BE2C (cell line): ENCODE data around the gene NSMCE1.
"Not testable (repeated sequence)": the region's sequence is repeated elsewhere in the genome, so short reads cannot be mapped to it uniquely, and the experiment has no call there.

ENCODE experiments used
- DNase-seq: peaks from one replicate; pipeline ENCODE4 v3.0.0-alpha.2; 2020
- H3K27me3 ChIP-seq: fragments of 250-450 bp; sonication (Bioruptor Pico); 2 replicates; pipeline ENCODE4 v1.5.1; 2020; ENCODE audit warnings: mild to moderate bottlenecking
- H3K36me3 ChIP-seq: fragments of 250-450 bp; sonication (Bioruptor Pico); 2 replicates; pipeline ENCODE4 v1.5.1; 2020; ENCODE audit warnings: mild to moderate bottlenecking
- H3K4me1 ChIP-seq: fragments of 250-450 bp; sonication (Bioruptor Pico); 2 replicates; pipeline ENCODE4 v1.5.1; 2020
- H3K4me3 ChIP-seq: 2 replicates; pipeline ENCODE4 v1.5.1; 2011; ENCODE audit warnings: low read depth, low read length
- H3K9me3 ChIP-seq: fragments of 250-450 bp; sonication (Bioruptor Pico); 2 replicates; pipeline ENCODE4 v1.5.1; 2020
- TF ChIP-seq, protein P1 (sequence below): IDR thresholded peaks from 2 replicates; pipeline ENCODE4 v1.5.1; 2012; ENCODE audit warnings: mild to moderate bottlenecking, low read depth, low read length

The NSMCE1 gene

DNA sequence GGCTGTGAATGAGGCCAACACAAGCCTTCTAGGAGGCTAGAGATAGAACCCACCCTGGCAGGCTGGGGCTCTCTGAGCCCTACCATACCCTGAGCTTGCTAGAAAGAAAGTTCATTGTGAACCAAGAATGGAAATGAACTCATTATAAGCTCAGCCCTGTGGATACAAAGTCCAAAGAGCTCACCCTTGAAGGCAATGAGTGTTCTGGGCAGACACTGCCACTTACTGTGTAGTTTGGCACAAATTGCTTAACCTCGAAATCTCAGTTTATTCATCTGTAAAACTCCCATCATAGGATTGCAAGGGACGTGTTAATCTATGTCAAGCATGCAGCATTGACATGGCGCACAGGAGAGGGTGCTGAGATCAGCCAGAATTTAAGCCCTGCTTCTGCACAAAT is 59.8 kb downstream of the NSMCE1 start:
- Histone ChIP-seq H3K4me1 (no peaks in the 10 kb centered on the region; the same call in 1 of the 2 replicates), H3K36me3 (peaks cover 6% of the 10 kb centered on the region), H3K9me3 (no peaks in the 10 kb centered on the region), H3K27me3 (no peaks in the 10 kb centered on the region), H3K4me3 (no peak overlapping the region)
- TF ChIP-seq, protein P1, sequence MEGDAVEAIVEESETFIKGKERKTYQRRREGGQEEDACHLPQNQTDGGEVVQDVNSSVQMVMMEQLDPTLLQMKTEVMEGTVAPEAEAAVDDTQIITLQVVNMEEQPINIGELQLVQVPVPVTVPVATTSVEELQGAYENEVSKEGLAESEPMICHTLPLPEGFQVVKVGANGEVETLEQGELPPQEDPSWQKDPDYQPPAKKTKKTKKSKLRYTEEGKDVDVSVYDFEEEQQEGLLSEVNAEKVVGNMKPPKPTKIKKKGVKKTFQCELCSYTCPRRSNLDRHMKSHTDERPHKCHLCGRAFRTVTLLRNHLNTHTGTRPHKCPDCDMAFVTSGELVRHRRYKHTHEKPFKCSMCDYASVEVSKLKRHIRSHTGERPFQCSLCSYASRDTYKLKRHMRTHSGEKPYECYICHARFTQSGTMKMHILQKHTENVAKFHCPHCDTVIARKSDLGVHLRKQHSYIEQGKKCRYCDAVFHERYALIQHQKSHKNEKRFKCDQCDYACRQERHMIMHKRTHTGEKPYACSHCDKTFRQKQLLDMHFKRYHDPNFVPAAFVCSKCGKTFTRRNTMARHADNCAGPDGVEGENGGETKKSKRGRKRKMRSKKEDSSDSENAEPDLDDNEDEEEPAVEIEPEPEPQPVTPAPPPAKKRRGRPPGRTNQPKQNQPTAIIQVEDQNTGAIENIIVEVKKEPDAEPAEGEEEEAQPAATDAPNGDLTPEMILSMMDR = no peak
- DNase-seq = no peak

DNA sequence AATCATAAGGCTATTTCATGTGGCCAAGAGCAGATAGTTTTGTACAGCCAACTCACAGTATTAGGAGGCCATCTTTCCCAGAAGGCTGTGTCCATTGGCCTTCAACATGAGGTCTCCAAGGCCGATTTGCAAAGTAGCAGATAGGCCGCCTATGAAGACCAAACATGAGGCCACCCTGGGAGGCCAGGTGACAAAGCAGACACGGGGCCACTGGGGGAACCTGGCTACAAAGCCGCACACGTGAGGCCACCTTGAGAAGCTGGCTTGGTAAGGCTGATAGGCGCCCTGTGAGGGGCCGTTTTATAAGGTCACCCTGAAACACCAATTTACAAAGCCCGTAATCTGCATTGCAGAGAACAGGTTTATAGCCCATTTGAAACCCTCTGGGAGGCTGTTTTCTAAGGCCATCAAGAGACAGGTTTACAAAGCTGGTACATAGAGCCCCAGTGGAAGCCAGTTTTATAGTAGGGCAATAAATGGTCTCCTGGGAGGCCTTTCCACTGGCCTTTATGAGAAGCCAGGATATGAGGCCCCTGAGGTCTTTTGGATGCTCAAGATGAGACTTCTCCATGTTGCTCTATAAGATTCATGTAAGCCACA is 60.4 kb downstream of the NSMCE1 start:
- no peak for DNase-seq
- H3K9me3 ChIP-seq = no peaks in the 10 kb centered on the region
- no peaks in the 10 kb centered on the region; the same call in 1 of the 2 replicates for H3K4me1 ChIP-seq
- TF ChIP-seq, protein P1 = no peak
- H3K36me3 ChIP-seq = peaks cover 6% of the 10 kb centered on the region
- no peaks in the 10 kb centered on the region for H3K27me3 ChIP-seq
- H3K4me3 ChIP-seq = no peak overlapping the region

DNA sequence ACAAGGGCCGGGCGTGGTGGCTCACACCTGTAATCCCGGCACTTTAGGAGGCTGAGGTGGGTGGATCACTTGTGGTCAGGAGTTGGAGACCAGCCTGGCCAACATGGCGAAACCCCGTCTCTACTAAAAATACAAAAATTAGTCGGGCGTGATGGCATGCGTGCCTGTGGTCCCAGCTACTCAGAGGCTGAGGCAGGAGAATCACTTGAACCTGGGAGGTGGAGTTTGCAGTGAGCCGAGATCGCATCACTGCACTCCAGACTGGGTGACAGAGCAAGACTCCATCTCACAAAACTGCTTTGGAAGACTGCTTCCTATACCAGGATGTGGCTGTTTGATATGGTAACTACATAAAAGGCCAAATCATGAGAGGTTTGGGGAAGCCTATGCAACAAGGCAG is 61.5 kb downstream of the NSMCE1 start:
- not testable (repeated sequence) for H3K4me1 ChIP-seq, H3K36me3 ChIP-seq, H3K9me3 ChIP-seq, H3K27me3 ChIP-seq, DNase-seq, H3K4me3 ChIP-seq

DNA sequence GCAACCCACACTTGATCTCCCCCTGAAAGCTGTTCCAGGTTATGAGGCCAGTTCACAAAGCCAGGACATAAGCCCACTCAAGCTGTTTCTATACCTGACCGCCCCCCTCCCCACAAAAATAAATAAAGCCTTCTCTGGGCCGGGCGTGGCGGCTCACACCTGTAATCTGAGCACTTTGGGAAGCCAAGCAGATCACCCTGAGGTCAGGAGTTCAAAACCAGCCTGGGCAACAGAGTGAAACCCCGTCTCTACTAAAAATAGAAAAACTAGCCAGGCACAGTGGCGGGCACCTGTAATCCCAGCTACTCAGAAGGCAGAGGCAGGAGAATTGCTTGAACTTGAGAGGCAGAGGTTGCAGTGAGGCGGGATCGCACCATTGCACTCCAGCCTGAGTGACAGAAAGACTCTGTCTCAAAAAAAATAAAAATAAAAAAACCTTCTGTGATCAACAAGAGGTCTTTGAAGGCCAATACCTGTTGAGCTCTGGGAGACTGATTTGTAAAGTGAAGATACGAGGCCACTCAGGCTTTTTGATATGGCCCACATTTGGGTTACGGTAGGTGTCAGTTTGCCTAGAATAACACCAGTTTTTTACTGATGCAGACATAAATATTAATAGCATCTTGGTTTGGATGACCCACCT is 63.0 kb downstream of the NSMCE1 start:
- Histone ChIP-seq H3K27me3 (no peaks in the 10 kb centered on the region), H3K36me3 (peaks cover 5% of the 10 kb centered on the region), H3K4me3 (no peak overlapping the region), H3K9me3 (no peaks in the 10 kb centered on the region), H3K4me1 (no peaks in the 10 kb centered on the region; the same call in 1 of the 2 replicates)
- no peak for DNase-seq
- TF ChIP-seq, protein P1 = no peak

DNA sequence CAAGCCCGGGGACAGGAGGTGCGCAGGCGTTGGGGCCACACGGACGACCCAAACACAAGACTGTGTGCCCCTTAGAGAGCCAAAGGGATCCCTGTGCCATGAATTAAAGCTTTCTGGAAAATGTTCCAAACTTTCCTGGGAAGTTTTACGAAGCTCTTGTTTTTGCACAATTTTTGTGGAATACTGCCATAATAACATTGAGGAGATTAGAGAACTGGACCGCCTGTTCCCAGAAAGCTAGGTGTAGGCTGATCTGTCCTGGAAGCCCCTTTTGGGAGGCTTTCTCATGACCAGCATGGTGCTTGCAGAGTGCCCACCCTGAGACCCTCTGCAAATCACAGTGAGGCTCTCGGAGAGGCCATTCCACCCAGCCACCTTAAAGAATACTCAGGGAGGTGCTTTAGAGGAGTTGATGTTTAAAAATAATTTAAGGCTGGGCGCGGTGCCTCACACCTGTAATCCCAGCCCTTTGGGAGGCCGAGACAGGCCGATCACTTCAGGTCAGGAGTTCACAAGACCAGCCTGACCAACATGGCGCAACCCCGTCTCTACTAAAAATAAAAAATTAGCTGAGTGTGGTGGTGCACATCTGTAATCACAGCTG is 64.2 kb downstream of the NSMCE1 start:
- H3K4me1 ChIP-seq = peaks cover 3% of the 10 kb centered on the region
- H3K36me3 ChIP-seq = no peaks in the 10 kb centered on the region
- TF ChIP-seq, protein P1 = no peak
- no peak for DNase-seq
- peak overlapping the region; percentile 88 for H3K4me3 ChIP-seq
- no peaks in the 10 kb centered on the region for H3K9me3 ChIP-seq
- no peaks in the 10 kb centered on the region for H3K27me3 ChIP-seq

DNA sequence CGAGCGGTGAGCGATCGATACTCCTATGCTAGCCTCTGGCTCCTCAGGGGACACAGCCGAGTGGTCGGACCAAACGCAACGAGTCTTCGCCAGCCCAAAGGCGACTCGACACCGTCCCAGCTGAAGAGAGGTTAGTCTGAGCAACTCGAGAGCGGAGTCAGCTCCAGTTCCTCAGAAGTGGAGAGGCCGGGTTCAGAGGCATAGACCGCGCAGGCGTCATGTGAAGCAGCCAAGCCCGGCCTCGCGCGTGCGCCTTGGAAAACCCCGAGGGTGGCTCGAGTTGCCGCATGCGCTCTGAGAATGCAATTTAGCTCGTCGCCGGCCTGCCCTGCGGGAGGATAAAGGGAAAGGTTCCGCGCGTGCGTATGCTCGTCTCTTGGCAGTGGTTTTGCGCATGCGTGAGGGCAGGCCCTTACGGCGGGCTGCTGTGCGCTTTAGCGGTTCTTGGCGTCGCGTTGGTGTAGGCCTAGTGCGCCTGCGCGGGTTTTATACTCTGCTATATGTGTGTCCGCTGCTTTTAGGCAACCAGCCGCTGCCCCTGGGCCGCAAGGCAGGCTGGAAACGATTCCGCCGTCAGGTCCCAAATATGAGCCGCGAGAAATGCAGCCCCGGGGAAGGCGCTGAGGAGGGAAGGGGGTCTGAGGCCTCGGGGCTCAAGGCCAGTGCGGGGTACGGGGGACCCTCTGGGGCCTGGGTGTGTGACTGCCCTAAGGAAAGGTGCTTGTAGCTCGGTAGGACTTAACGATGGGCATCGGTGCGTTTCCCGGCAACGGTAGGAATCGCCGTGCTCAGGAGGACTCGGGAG is 64.9 kb downstream of the NSMCE1 start, which contains the start of gene KDM8:
Gene KDM8, plus strand, starts transcription at position 20 of the 805 bp plus-strand sequence. CDS start 6,598 bp downstream, outside the sequence.
- H3K36me3 ChIP-seq = no peaks in the 10 kb centered on the region
- TF ChIP-seq, protein P1 = no peak
- H3K27me3 ChIP-seq = no peaks in the 10 kb centered on the region
- no peaks in the 10 kb centered on the region for H3K9me3 ChIP-seq
- peak; percentile 99 for DNase-seq
- H3K4me3 ChIP-seq = peak within 1 kb of the TSS; percentile 88
- peaks cover 7% of the 10 kb centered on the region for H3K4me1 ChIP-seq
